HEK293 (cell line): ENCODE data around the gene HYPK.
A peak's percentile ranks its signal among the peaks of the same experiment; 100 is the strongest.
"Not testable (repeated sequence)": the region's sequence is repeated elsewhere in the genome, so short reads cannot be mapped to it uniquely, and the experiment has no call there.

Experiments used
- GLIS2 ChIP-seq: fragments of 450-650 bp; formaldehyde crosslinking; IDR thresholded peaks from 2 replicates; pipeline ENCODE4 v1.5.1; 2016; ENCODE audit warnings: missing biosample characterization, missing genetic modification characterization
- SCRT2 ChIP-seq: fragments of 450-650 bp; formaldehyde crosslinking; IDR thresholded peaks from 2 replicates; pipeline ENCODE4 v1.5.1; 2016; ENCODE audit warnings: missing biosample characterization, missing genetic modification characterization
- TCF7L2 ChIP-seq: IDR thresholded peaks from 2 replicates; pipeline ENCODE4 v1.6.1; 2011; ENCODE audit warnings: low read depth, mild to moderate bottlenecking, inconsistent platforms, low read length, moderate library complexity, borderline replicate concordance
- ZNF10 ChIP-seq: fragments of 450-650 bp; formaldehyde crosslinking; IDR thresholded peaks from 2 replicates; pipeline ENCODE4 v1.5.1; 2017; ENCODE audit warnings: missing biosample characterization, missing genetic modification characterization
- ZNF121 ChIP-seq: fragments of 450-650 bp; formaldehyde crosslinking; IDR thresholded peaks from 2 replicates; pipeline ENCODE4 v1.5.1; 2016; ENCODE audit warnings: missing biosample characterization, missing genetic modification characterization
- ZNF146 ChIP-seq: fragments of 450-650 bp; formaldehyde crosslinking; IDR thresholded peaks from 2 replicates; pipeline ENCODE4 v1.5.1; 2016; ENCODE audit warnings: missing biosample characterization, missing genetic modification characterization
- ZNF16 ChIP-seq: fragments of 450-650 bp; formaldehyde crosslinking; IDR thresholded peaks from 2 replicates; pipeline ENCODE4 v1.5.1; 2016; ENCODE audit warnings: low read depth, missing biosample characterization, missing genetic modification characterization
- ZNF274 ChIP-seq, 2 experiments: fragments of 200-500 bp in 1 of 2; fragments of 450-650 bp in 1 of 2; sonication (Bioruptor generic) in 1 of 2; formaldehyde crosslinking in 1 of 2; IDR thresholded peaks; 2 replicates each; pipeline versions ENCODE4 v1.5.1 to v1.6.1; 2014 to 2016; ENCODE audit warnings: borderline replicate concordance in 1 of 2, inconsistent platforms in 1 of 2, low read length in 1 of 2, missing biosample characterization in 1 of 2, missing genetic modification characterization in 1 of 2
- ZNF548 ChIP-seq: fragments of 450-650 bp; formaldehyde crosslinking; IDR thresholded peaks from 2 replicates; pipeline ENCODE4 v1.5.1; 2016; ENCODE audit warnings: missing biosample characterization, missing genetic modification characterization
- ZNF776 ChIP-seq: fragments of 450-650 bp; formaldehyde crosslinking; IDR thresholded peaks from 2 replicates; pipeline ENCODE4 v1.5.0; 2017; ENCODE audit warnings: missing biosample characterization, missing genetic modification characterization, borderline replicate concordance
- TF ChIP-seq, protein P1 (sequence below): fragments of 450-650 bp; formaldehyde crosslinking; IDR thresholded peaks from 2 replicates; pipeline ENCODE4 v1.5.1; 2016; ENCODE audit warnings: missing biosample characterization, missing genetic modification characterization
- TF ChIP-seq, protein P2 (sequence below): fragments of 450-650 bp; formaldehyde crosslinking; IDR thresholded peaks from 2 replicates; pipeline ENCODE4 v1.5.1; 2016; ENCODE audit warnings: missing biosample characterization, missing genetic modification characterization

DNA sequence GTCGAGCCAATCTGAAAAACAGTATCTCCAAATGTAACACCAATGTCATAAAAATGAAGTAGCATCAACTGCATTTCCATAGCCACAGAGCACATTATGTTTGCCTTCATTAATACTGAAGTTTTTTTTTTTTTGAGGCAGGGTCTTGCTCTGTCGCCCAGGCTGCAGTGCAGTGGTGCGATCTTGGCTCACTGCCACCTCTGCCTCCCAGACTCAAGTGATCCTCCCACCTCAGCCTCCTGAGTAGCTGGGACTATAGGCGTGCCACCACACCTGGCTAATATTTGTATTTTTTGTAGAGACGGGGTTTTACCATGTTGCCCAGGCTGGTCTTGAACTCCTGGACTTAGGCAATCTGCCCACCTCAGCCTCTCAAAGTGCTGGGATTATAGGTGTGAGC, 14.7 kb downstream of the HYPK start:
- not testable (repeated sequence) for TF ChIP-seq TCF7L2; ZNF274 (IDR thresholded peaks at IDR 0.05; ENCODE audit: low read length); ZNF274 (tag by site-specific recombination; IDR thresholded peaks at IDR 0.05; ENCODE audit: borderline replicate concordance); ZNF146; ZNF776 (tag by site-specific recombination); ZNF548 (tag by site-specific recombination); SCRT2 (tag by site-specific recombination); GLIS2 (tag by site-specific recombination); ZNF10; ZNF16 (tag by site-specific recombination)
- TF ChIP-seq, protein P1, sequence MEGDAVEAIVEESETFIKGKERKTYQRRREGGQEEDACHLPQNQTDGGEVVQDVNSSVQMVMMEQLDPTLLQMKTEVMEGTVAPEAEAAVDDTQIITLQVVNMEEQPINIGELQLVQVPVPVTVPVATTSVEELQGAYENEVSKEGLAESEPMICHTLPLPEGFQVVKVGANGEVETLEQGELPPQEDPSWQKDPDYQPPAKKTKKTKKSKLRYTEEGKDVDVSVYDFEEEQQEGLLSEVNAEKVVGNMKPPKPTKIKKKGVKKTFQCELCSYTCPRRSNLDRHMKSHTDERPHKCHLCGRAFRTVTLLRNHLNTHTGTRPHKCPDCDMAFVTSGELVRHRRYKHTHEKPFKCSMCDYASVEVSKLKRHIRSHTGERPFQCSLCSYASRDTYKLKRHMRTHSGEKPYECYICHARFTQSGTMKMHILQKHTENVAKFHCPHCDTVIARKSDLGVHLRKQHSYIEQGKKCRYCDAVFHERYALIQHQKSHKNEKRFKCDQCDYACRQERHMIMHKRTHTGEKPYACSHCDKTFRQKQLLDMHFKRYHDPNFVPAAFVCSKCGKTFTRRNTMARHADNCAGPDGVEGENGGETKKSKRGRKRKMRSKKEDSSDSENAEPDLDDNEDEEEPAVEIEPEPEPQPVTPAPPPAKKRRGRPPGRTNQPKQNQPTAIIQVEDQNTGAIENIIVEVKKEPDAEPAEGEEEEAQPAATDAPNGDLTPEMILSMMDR (tag by site-specific recombination): not testable (repeated sequence)
- 0 out of 2 replicates have a peak, but pooled peaks have one; percentile 40 for TF ChIP-seq ZNF121 (tag by site-specific recombination)
- TF ChIP-seq, protein P2, sequence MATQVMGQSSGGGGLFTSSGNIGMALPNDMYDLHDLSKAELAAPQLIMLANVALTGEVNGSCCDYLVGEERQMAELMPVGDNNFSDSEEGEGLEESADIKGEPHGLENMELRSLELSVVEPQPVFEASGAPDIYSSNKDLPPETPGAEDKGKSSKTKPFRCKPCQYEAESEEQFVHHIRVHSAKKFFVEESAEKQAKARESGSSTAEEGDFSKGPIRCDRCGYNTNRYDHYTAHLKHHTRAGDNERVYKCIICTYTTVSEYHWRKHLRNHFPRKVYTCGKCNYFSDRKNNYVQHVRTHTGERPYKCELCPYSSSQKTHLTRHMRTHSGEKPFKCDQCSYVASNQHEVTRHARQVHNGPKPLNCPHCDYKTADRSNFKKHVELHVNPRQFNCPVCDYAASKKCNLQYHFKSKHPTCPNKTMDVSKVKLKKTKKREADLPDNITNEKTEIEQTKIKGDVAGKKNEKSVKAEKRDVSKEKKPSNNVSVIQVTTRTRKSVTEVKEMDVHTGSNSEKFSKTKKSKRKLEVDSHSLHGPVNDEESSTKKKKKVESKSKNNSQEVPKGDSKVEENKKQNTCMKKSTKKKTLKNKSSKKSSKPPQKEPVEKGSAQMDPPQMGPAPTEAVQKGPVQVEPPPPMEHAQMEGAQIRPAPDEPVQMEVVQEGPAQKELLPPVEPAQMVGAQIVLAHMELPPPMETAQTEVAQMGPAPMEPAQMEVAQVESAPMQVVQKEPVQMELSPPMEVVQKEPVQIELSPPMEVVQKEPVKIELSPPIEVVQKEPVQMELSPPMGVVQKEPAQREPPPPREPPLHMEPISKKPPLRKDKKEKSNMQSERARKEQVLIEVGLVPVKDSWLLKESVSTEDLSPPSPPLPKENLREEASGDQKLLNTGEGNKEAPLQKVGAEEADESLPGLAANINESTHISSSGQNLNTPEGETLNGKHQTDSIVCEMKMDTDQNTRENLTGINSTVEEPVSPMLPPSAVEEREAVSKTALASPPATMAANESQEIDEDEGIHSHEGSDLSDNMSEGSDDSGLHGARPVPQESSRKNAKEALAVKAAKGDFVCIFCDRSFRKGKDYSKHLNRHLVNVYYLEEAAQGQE (tag by site-specific recombination): not testable (repeated sequence)
